GM12864 (cell line): ENCODE results near the gene MCOLN2.
"Not testable (repeated sequence)": the region's sequence is repeated elsewhere in the genome, so short reads cannot be mapped to it uniquely, and the experiment has no call there.

Source experiments
- DNase-seq: peaks from one replicate; pipeline ENCODE4 v3.0.0-alpha.2; 2011; ENCODE audit warnings: low read depth
- H3K4me3 ChIP-seq: 2 replicates; pipeline ENCODE4 v1.5.1; 2011; ENCODE audit warnings: mild to moderate bottlenecking, low read depth, low read length, control low read depth
- CTCF ChIP-seq: IDR thresholded peaks from 2 replicates; pipeline ENCODE4 v1.5.1; 2011; ENCODE audit warnings: low read depth, mild to moderate bottlenecking, moderate library complexity, low read length, control low read depth, inconsistent platforms; ENCODE audit errors: missing control alignments

The MCOLN2 gene

GRCh38 chr1:85027242-85027983, 30.5 kb upstream of the MCOLN2 start:
- H3K4me3 ChIP-seq, result no peak overlapping the region; the same call in 1 of the 2 replicates
- TF ChIP-seq CTCF, result peak; percentile 22
- peak; percentile 13 for DNase-seq

GRCh38 chr1:85025940-85026339, 29.0 kb upstream of the MCOLN2 start:
- no peak overlapping the region for H3K4me3 ChIP-seq
- TF ChIP-seq CTCF, result no peak
- no peak for DNase-seq

- TF ChIP-seq CTCF, result no peak
- H3K4me3 ChIP-seq, result no peak overlapping the region
- no peak for DNase-seq
Observed at GRCh38 chr1:85024736-85025135, 27.8 kb upstream of the MCOLN2 start.

- no peak for DNase-seq
- no peak for TF ChIP-seq CTCF
- no peak overlapping the region for H3K4me3 ChIP-seq
Observed at GRCh38 chr1:85022700-85023099, 25.8 kb upstream of the MCOLN2 start.

GRCh38 chr1:85019994-85020393, 23.1 kb upstream of the MCOLN2 start:
- no peak for DNase-seq
- no peak for TF ChIP-seq CTCF

GRCh38 chr1:85015826-85016225, 18.9 kb upstream of the MCOLN2 start:
- DNase-seq, result no peak
- no peak overlapping the region for H3K4me3 ChIP-seq
- no peak for TF ChIP-seq CTCF

More at GRCh38 chr1:85019994-85020393, 23.1 kb upstream of the MCOLN2 start:
- H3K4me3 ChIP-seq, result no peak overlapping the region

- DNase-seq, H3K4me3 ChIP-seq: not testable (repeated sequence)
Observed at GRCh38 chr1:85005641-85006040, 8.7 kb upstream of the MCOLN2 start.

GRCh38 chr1:85001742-85002141, 4.8 kb upstream of the MCOLN2 start:
- TF ChIP-seq CTCF, result no peak

More at GRCh38 chr1:85001742-85002141, 4.8 kb upstream of the MCOLN2 start:
- no peak overlapping the region for H3K4me3 ChIP-seq
- no peak for DNase-seq
